T-helper 2 cell (primary cell): ENCODE data around the gene EPOP.
A peak's percentile ranks its signal among the peaks of the same experiment; 100 is the strongest.

ENCODE experiments used
- DNase-seq, 5 experiments: peaks; one replicate each; pipeline versions ENCODE4 v3.0.0 to v3.0.0-alpha.2; 2012 to 2022
- total RNA-seq, 2 donors: gene quantifications; one replicate each; lab custom pipeline; 2026; lab: John Stamatoyannopoulos, UW

EPOP gene
- total RNA-seq, result 2.6 to 7.8 reads per million in 2 donors

DNA sequence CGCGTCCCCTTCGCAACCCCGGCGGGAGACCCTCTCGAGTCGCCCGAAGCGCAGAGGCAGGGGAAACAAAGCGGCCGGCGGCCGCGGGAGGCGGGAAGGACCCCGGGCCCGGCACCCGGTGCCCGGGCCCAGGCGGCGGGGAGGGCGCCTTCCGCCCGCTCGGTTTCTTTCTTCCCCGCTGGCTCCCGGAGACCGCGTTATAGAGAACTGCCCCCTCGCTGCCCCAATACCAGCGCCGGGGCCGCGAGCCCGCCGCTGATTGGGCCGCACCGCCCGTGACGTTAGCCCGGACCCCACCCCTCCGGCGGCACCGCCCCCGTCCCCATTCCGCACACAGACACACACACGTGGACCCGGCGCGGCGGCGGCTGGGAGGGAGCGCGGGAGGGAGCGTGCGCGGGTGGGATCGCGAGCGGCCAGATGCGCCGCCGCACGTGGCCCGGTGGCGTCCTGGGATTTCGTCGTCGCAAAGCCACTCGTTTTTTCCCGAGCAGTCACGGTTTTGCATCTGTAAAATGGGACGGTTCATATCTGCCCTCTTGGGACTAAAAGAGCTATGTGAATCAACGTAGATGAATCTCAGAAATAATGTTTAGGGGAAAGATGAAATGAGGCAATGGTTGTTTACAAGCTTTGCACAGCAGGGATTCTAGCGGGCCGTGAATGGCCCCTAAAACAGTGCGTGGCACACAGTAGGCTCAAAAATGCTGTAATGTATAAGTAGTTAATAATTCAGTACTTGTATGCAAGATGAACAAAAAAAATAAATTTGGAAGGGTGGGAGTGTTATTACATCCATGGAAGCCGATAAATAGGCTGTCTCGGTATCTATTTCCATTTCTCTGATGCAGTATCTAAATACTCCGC lies at the start of gene EPOP:
Gene EPOP (minus strand): TSS at position 209 of the 867 bp plus-strand sequence. CDS start 462 bp downstream, outside the sequence.
- DNase-seq, result peak; percentile 67 to 86 (median 79)

DNA sequence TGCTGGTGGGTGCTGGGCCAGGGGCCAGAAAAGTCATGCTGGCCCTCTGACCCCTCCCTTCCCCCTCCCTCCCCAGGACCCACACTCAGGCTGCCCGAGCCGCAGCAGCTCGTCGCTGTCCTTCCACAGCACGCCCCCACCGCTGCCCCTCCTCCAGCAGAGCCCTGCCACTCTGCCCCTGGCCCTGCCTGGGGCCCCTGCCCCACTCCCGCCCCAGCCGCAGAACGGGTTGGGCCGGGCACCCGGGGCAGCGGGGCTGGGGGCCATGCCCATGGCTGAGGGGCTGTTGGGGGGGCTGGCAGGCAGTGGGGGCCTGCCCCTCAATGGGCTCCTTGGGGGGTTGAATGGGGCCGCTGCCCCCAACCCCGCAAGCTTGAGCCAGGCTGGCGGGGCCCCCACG lies 47.0 kb upstream of the EPOP start:
- no peak for DNase-seq

DNA sequence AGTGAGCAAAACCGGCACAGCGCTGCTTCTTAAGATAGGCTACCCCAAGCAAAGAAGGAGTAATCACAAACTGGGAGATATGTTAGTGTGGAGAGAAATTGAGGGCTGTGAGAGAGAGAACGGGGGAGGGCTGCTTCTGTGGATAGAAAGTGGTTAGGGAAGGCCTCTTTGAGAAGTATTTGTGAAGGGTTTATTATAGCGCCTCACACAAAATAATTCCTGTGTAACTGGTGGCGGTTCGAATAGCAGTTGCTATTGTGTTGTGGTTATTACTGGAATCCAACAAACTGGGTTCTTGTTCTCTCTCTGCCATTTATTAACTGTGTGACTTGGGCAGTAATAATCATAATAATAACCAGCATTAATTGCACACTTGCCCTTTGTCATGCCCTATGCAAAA lies 46.2 kb upstream of the EPOP start:
- no peak for DNase-seq

DNA sequence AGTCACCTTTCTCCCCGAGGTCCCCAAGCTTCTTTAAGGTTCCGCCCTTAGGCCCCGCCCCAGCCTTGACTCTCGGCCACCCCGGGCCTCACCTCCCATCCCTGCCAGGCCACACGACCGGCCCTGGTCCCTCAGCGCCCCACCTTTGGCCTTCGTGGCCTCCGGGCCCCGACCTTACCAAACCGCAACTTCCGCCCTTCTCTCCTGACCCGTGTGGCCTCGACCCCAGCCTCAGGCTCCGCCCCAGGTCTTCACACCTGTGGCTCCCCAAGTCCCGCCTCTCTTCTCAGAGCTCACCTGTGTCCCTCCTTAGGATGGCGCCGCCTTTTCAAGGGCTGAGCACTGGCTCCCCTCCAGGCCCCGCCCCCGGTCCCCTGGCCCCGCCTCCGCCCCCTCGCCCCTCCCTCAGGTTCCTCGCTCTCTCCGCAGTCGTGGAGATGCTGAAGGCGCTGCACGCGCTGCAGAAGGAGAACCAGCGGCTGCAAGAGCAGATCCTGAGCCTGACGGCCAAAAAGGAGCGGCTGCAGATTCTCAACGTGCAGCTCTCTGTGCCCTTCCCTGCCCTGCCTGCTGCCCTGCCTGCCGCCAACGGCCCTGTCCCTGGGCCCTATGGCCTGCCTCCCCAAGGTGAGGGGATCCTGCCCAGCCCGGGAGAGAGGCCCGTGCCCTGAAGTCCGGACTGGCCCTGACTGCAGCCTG lies 45.3 kb upstream of the EPOP start:
- no peak for DNase-seq

DNA sequence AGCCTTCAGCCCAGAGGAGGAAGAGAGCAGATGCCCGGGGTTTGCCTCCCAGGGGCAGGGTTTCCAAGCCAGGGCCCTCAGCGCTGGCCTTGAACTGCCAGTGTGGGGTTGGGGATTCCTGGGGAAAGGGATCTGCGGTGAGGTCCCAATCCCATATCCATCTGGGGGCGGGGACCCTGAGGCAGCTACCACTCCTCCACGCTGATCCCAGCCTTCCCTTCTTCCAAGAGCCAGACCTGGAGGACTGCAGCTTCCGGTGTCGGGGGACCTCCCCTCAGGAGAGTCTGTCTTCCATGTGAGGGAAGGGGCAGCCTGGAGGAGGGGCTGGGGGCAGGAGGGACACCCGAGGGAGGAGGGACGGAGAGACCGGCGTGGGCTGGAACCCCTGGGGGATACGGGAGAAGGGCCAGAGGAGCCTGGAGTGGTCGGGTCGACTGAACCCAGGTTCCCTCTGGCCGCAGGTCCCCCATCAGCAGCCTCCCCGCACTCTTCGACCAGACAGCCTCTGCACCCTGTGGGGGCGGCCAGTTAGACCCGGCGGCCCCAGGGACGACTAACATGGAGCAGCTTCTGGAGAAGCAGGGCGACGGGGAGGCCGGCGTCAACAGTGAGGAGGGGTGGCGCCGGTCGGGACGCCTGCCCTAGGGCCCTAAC lies 44.7 kb upstream of the EPOP start:
- DNase-seq, result no peak

DNA sequence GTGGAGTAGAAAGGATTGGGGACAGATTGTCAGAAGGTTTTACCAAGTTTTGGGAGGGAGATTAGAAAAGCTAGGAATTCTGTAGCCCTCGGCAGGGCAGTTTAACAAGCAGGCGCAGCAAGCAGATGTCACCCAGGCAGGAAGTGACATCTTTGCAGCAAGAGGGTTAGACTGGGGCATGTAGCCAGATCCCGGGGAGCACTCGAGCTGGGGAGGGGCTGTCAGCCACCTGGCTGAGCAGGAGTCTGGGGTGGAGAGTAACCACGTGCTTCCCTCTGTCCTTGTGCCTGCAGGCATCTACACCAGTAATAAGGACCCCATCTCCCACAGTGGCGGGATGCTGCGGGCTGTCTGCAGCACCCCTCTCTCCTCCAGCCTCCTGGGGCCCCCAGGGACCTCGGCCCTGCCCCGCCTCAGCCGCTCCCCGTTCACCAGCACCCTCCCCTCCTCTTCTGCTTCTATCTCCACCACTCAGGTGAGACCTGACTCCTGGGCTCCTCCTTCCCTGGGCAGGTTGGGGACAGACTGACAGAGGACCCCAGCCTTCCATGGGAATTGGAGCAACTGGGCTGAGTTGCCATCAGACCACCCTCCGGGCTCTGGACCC lies 42.5 kb upstream of the EPOP start:
- DNase-seq, result no peak

DNA sequence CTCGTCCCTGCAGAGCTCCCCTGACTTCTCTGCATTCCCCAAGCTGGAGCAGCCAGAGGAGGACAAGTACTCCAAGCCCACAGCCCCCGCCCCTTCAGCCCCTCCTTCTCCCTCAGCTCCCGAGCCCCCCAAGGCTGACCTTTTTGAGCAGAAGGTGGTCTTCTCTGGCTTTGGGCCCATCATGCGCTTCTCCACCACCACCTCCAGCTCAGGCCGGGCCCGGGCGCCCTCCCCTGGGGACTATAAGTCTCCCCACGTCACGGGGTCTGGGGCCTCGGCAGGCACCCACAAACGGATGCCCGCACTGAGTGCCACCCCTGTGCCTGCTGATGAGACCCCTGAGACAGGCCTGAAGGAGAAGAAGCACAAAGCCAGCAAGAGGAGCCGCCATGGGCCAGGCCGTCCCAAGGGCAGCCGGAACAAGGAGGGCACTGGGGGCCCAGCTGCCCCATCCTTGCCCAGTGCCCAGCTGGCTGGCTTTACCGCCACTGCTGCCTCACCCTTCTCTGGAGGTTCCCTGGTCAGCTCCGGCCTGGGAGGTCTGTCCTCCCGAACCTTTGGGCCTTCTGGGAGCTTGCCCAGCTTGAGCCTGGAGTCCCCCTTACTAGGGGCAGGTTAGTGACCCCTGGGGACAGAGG lies 41.7 kb upstream of the EPOP start:
- no peak for DNase-seq

DNA sequence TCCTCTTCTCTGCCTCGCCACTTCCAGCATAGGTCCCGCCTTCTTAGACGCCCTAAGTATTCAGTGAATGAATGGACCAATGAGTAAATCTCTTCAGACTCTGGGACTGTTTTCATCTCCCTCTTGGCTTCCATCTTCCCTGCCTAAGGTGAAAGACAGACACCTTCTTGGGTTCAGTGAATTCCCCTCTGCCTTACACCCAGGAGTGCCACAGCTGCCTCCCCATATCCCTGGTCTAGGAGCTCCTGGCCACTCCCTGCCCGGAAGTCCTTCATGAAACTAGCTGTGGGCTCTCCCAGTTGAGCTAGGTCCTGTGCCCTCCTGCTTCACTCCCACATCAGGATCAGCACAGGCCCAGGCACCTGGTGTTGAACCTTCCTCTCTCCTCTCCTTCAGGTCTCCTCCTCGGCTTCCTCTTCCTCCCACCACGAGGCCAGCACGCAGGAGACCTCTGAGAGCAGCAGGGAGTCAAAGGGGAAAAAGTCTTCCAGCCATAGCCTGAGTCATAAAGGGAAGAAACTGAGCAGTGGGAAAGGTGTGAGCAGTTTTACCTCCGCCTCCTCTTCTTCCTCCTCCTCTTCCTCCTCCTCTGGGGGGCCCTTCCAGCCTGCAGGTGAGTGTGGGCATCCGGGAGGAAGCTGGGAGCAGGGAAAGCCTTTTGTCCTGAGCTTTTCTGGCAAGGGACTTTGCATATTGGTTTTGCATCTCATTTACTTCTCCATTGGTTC lies 40.6 kb upstream of the EPOP start:
- no peak for DNase-seq

DNA sequence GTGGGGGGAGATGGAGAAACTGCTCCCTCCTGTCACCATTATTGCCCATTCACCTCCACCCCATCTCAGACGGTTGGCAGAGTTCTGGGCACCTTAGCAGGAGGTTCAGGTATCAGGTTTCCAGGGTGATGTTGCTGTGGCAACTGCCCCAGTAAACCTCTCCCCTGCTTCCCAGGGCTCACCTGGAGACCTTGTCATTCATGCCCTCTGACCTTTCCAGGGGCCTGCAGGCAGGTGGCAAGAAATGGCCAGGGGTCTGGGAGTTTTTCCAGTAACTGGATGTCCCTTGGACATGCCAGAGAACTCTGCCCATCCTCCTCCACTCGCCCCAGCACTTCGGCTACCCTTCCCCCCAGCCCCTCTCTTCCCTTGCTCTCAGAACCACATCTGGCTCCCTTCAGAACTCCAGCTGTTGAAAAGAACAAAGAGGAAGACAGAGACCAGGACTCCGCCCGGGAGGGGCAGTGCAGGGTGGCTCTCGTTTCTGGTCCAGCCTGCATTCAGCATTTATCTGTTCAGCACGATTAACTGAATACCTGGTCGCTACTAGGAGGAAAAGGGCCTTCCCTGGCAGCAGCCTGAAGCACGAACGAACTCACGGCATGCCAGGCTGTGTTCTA lies 38.8 kb upstream of the EPOP start:
- DNase-seq, result no peak

DNA sequence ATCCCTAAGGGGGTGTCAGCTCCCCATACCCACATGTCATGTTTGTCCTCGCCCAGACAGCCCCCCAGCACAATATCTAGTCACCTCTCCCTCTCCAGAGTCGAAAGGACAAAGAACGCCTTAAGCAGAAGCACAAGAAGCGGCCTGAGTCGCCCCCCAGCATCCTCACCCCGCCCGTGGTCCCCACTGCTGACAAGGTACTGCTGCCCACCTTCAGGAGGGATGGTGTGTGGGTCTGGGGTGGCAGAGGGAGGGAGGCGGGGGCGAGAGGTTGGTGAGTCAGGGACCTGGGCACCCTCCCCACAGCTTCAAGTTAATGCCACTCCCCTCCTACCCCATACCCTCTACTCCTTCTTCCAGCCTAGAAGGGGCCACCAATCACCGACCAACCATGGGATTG lies 37.8 kb upstream of the EPOP start:
- DNase-seq, result no peak

DNA sequence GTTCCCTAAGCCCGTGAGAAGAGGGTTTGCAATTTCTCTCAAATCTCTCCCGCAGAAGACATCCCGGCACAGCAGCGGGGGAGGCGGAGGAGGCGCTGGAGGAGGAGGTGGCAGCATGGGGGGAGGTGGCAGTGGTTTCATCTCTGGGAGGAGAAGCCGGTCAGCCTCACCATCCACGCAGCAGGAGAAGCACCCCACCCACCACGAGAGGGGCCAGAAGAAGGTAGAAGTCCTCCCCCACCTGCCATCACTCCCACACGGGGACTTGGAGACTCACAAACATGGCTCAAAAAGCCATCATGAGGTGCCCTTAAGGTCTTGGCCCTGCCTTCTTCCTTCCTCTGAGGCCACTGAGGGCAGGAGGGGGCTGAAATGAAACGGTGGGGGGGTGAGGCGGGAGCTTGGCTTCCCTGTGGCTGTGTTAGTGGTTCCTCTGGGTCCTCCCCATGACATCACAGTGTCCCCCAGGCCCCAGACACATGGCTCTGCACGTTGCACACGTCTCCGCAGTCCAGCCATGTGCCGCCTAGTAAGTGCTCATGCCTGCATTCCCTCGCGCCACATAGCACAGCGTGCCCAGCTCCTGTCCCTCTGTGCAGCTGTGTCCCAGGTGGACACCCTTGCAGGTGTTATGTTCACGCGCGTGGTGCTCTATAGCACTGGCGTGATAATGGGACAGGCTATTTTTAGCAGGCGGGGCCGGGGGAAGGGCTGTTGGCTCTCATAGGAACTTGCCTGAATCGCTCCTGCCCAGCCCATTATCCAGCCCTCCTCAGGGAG lies 37.2 kb upstream of the EPOP start:
- DNase-seq, result no peak

DNA sequence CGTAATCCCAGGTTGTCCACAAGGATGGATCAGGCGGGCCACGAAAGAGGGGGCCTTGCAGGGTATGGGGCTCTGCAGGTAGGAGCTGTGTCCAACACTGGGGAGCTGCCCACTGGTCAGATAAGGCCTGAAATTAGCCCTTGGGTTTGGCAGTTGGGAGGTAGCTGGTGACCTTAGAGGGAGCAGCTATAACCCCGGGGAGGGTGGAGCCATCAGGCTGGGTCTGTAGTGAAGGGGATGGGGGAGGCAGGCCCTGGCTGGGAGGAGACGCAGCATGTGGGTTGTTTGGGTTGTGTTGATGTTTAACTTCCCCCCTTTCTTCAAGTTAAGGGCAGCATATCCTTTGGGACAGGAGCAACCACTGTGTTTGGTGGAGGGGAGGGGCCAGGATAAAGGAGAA lies 36.2 kb upstream of the EPOP start:
- no peak for DNase-seq

DNA sequence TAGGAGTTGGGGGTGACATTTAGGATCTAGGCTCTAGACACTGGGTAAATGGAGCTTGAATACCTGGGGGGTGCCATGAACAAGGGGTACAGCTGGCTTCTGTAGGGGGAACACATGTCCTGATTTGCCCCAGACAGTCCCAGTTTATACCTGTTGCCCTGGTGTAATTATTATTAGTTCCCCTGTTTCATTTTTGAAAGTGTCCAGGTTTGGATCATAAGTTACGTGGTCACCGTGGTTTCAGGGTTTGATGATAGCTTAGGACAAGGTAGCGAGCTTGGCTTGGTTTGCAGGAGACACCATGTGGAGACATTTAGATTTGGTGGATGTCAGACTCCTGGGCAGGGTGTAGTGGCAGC lies 35.8 kb upstream of the EPOP start:
- DNase-seq, result no peak

DNA sequence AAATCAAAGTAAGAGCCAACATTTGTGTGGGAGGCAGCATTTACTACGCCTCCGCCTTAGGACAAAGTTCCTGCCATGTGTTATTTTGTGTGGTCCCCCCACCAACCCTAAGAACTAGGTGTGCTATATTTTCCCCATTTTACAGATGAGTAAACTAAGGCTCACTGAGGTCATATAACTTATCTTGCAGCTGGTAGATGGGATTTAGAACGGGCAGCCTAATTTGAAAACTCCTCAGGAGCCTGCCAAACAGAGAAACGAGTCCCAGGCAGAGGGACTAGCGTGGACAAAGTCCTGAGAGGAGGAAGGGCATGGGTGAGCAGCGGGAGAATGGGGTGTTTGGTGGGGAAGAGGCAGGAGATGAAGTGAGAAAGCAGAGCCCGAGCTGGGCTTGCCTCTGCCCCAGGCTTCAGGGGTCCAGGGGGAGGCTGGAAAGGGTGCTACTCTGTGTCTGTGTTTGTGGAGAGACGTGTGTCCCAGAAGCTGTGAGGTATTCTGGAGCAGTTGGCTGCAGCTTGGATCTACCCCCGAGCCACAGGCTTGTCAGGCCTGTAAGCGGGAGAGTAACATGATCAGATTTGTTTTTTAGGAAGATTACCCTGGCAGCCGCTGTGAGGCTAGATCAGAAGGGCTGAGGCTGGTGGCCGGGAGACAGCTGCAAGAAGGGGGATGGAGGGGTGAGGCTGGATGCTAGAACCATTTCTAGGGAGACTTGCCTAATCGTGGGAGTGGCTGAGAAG lies 35.3 kb upstream of the EPOP start:
- DNase-seq, result no peak

DNA sequence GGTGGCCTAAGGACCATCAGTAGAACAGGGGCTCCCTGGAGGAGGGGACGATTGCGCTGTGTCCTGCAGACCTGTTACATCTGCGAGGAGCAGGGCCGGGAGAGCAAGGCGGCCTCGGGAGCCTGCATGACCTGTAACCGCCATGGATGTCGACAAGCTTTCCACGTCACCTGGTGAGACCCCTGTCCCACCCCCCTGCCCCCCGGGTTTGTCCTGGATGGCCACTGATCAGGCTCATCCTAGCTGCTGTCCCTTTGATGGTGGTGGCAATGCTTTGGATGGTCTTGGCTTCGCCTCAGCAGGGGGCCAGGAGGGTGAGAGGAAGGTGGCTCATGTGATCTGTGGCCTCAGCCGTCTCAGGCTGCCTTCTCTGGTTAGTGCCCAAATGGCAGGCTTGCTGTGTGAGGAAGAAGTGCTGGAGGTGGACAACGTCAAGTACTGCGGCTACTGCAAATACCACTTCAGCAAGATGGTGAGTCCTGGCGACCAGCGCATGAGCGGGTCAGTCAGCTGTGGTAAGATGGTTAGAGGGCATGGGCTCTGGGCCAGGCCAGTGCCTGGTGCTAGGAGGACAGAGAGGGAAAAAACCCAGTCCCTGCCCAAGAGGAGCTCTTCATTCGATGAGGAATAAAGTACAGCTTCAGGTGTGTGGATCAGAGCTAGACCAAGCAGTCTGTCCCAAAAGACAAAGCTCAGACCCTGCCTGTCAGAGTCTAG lies 34.5 kb upstream of the EPOP start:
- no peak for DNase-seq

DNA sequence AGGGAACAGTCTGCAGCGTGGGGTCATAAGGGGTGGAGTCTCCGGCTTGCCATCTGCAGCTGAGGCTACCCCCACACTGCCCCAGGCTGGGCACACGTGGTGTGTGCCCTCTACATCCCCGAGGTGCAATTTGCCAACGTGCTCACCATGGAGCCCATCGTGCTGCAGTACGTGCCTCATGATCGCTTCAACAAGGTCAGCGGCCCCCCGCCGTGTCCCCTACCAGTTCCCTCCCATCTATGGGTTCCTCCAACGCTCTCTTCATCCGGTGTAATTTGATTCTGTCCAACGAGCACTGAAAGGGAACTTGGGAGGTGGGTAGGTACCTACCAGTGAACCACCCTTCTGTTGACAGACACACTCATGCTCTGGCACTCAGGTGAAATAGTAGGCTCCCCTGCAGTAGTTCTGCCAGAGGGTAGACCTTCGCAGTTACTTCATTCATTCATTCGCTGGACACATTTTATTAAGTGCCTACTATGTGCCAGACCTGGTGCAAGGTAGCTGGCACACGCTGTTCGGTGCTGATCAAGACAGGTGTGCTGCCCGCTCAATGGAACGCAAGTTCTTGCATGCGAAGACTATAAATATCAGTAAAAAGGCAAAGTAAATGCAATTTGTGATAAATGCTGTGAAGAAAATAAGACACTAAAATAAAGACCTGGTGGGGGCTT lies 33.1 kb upstream of the EPOP start:
- DNase-seq, result no peak

DNA sequence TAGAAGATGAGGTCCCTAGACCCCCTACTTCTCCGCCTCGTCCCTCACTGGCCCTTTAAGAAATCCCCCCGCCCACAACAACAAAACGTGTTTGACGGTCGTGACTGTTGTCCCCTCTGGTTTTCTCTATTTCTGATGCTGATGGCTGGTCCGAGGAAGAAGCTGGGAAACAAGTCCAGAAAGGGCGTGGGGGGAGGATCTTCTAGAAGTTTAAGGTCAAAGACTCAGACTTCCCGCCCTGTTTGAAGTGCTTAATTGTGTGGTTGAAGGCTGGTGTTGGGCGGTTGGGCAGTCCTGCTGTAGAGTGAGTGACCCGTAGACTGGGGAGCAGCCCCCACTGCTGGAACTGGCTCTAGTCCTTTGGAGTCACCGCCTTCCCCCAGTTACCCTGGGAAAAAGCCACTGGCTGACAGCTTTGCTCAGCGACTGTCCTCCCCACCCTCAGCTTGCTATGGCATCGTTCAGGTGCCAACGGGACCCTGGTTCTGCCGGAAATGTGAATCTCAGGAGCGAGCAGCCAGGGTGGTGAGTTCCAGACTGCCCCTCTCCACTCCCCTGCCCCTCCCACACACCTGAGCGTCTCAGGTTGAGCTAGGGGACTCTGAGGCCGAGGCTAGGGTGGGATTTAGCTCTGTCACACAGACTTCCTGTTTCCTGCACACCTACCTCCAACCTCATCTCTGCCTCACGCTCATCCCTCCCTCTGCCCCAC lies 31.9 kb upstream of the EPOP start:
- DNase-seq, result peak in 1 of 5 experiments; percentile 46
